Measurements from ENCODE around the gene SHH. TPM values are rescaled to one million over a fixed set of nuclear protein-coding genes. Genes with fewer than 3 reads are reported as not detected.

SHH gene
- polyA plus RNA-seq, 1 donor (not counting 4 experiments of a cell fraction or from before 2014, with no cell fraction given), result not detected

DNA sequence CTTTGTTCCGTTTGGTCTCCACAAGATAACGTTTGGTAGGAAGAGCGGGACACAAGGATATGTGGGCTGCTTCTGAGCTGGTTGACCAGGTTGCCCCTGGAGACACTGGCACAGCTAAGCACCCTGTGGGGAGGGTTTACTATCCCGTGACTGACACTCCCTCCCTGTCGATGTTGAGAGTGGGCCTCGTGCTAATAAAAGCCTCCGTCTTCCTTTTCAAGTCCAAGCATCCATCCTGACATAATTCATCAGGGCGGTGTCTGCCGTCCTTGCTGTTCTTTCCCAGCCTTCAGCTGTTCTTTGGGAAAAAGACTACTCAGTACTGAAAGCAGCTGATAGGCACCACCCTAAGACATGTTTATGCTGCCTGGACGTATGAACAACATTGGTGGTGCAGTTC is 49.6 kb downstream of the SHH start:
- dilution Hi-C loops (cut with MboI; ENCODE audit: extremely low pct_ligation_motif_present, low sequenced_read_pairs), result no loop called here
- Histone ChIP-seq H3K36me3 (ENCODE audit: control insufficient read depth in 2 of 2, extremely low read depth in 1 of 2, insufficient read depth in 2 of 2, low read length in 2 of 2) (peaks cover 14 to 28% of the 10 kb centered on the region in 2 experiments), H3K9me1 (ENCODE audit: control insufficient read depth, extremely low read depth, insufficient read depth, low read length) (peaks cover 3% of the 10 kb centered on the region), H3K79me2 (ENCODE audit: control insufficient read depth, insufficient read depth, low read length) (peaks cover 38% of the 10 kb centered on the region), H2AFZ (ENCODE audit: control insufficient read depth, low read length) (no peak overlapping the region), H4K20me1 (ENCODE audit: control insufficient read depth, extremely low read depth, insufficient read depth, low read length) (no peaks in the 10 kb centered on the region), H3K4me3 (ENCODE audit: control insufficient read depth in 2 of 3, extremely low read depth in 1 of 3, insufficient read depth in 2 of 3, low read depth in 1 of 3, low read length in 3 of 3) (no peak overlapping the region), H3K9me3 (ENCODE audit: control insufficient read depth, low read depth, low read length) (no peaks in the 10 kb centered on the region), H3K4me1 (ENCODE audit: control insufficient read depth, extremely low read depth, insufficient read depth, low read length) (no peaks in the 10 kb centered on the region), H3K4me2 (ENCODE audit: control insufficient read depth, extremely low read depth, insufficient read depth, low read depth, low read length) (no peak overlapping the region), H3K27ac (ENCODE audit: control insufficient read depth, insufficient read depth, low read length) (no peak overlapping the region), H3K27me3 (ENCODE audit: control insufficient read depth, extremely low read depth, insufficient read depth, low read length) (no peaks in the 10 kb centered on the region), H3K9ac (ENCODE audit: control insufficient read depth, extremely low read depth, insufficient read depth, low read length) (no peak overlapping the region)
- FAIRE-seq, result no peak
- TF ChIP-seq, protein P1, sequence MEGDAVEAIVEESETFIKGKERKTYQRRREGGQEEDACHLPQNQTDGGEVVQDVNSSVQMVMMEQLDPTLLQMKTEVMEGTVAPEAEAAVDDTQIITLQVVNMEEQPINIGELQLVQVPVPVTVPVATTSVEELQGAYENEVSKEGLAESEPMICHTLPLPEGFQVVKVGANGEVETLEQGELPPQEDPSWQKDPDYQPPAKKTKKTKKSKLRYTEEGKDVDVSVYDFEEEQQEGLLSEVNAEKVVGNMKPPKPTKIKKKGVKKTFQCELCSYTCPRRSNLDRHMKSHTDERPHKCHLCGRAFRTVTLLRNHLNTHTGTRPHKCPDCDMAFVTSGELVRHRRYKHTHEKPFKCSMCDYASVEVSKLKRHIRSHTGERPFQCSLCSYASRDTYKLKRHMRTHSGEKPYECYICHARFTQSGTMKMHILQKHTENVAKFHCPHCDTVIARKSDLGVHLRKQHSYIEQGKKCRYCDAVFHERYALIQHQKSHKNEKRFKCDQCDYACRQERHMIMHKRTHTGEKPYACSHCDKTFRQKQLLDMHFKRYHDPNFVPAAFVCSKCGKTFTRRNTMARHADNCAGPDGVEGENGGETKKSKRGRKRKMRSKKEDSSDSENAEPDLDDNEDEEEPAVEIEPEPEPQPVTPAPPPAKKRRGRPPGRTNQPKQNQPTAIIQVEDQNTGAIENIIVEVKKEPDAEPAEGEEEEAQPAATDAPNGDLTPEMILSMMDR (optimal IDR thresholded peaks at IDR 0.05 in 1 of 3, IDR thresholded peaks at IDR 0.05 in 1 of 3, conservative IDR thresholded peaks at IDR 0.05 in 1 of 3; ENCODE audit: extremely low read depth in 1 of 3, insufficient read depth in 2 of 3, low read length in 3 of 3), result no peak
- no peak for TF ChIP-seq EZH2 (IDR thresholded peaks at IDR 0.05; ENCODE audit: low read length)
- DNase-seq (ENCODE audit: low read depth, low spot score), result no peak

DNA sequence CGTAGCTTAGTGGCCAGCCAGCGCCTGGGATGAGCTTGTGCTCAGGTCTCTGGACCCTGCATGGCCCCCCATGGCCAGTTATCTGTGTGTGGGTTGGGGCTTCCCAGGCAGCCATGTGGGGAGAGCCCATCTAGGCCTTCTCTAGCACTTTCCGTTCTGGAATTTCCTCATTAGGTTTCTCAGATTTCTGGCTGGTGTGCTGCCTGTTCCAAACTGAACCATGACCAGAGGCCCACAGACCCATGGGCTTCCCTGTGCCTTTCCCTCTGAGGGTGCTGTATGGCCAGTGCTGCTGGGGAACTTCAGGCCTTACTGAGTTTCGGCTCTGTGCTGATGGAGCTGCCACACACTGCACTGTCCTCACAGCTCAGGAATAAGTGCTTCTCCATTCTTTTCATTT is 50.2 kb downstream of the SHH start:
- no peaks in the 10 kb centered on the region for H3K27me3 ChIP-seq (ENCODE audit: control insufficient read depth, extremely low read depth, insufficient read depth, low read length)
- peaks cover 14 to 28% of the 10 kb centered on the region in 2 experiments for H3K36me3 ChIP-seq (ENCODE audit: control insufficient read depth in 2 of 2, extremely low read depth in 1 of 2, insufficient read depth in 2 of 2, low read length in 2 of 2)
- H3K9ac ChIP-seq (ENCODE audit: control insufficient read depth, extremely low read depth, insufficient read depth, low read length), result no peak overlapping the region
- peaks cover 43% of the 10 kb centered on the region for H3K79me2 ChIP-seq (ENCODE audit: control insufficient read depth, insufficient read depth, low read length)
- DNase-seq (ENCODE audit: low read depth, low spot score) (no peak), FAIRE-seq (no peak)
- peaks cover 3% of the 10 kb centered on the region for H3K9me1 ChIP-seq (ENCODE audit: control insufficient read depth, extremely low read depth, insufficient read depth, low read length)
- H3K27ac ChIP-seq (ENCODE audit: control insufficient read depth, insufficient read depth, low read length), result no peak overlapping the region
- H3K4me3 ChIP-seq (ENCODE audit: control insufficient read depth in 2 of 3, extremely low read depth in 1 of 3, insufficient read depth in 2 of 3, low read depth in 1 of 3, low read length in 3 of 3), result no peak overlapping the region
- no peak overlapping the region for H3K4me2 ChIP-seq (ENCODE audit: control insufficient read depth, extremely low read depth, insufficient read depth, low read depth, low read length)
- TF ChIP-seq EZH2 (IDR thresholded peaks at IDR 0.05; ENCODE audit: low read length), result no peak
- TF ChIP-seq, protein P1 (optimal IDR thresholded peaks at IDR 0.05 in 1 of 3, IDR thresholded peaks at IDR 0.05 in 1 of 3, conservative IDR thresholded peaks at IDR 0.05 in 1 of 3; ENCODE audit: extremely low read depth in 1 of 3, insufficient read depth in 2 of 3, low read length in 3 of 3), result no peak
- H4K20me1 ChIP-seq (ENCODE audit: control insufficient read depth, extremely low read depth, insufficient read depth, low read length), result no peaks in the 10 kb centered on the region
- H3K9me3 ChIP-seq (ENCODE audit: control insufficient read depth, low read depth, low read length), result no peaks in the 10 kb centered on the region
- H2AFZ ChIP-seq (ENCODE audit: control insufficient read depth, low read length), result no peak overlapping the region
- no peaks in the 10 kb centered on the region for H3K4me1 ChIP-seq (ENCODE audit: control insufficient read depth, extremely low read depth, insufficient read depth, low read length)
- dilution Hi-C loops (cut with MboI; ENCODE audit: extremely low pct_ligation_motif_present, low sequenced_read_pairs), result no loop called here
